ENCODE data around the gene TGIF2. TPM values are rescaled to one million over a fixed set of nuclear protein-coding genes. Genes with fewer than 3 reads are reported as not detected.

TGIF2 gene
- total RNA-seq, 1 experiment from 2014 or later: 81.7 TPM

GRCh38 chr20:36578356-36579041 is 5.1 kb downstream of the TGIF2 start:
- H3K4ac ChIP-seq (ENCODE audit: low read depth, low read length): no peak overlapping the region
- no CpG with 5 or more reads among the region's 15 CpGs for WGBS (ENCODE audit: extremely low coverage, insufficient read length, low lambda C conversion rate)
- DNase-seq: no peak
- H4K20me1 ChIP-seq (ENCODE audit: control insufficient read depth, insufficient read depth, insufficient read length): no peaks in the 10 kb centered on the region
- Mint-ChIP-seq H3K4me1 (peaks cover 24 to 26% of the 10 kb centered on the region in 2 experiments), H3K9me3 (no peaks in the 10 kb centered on the region; a peak in 1 of 5 replicates), H3K27me3 (ENCODE audit: low read depth) (no peaks in the 10 kb centered on the region), H3K27ac (peak overlapping the region in 1 of 3 experiments; percentile 32; a peak in 1 of 7 replicates), H3K36me3 (ENCODE audit: insufficient read depth in 1 of 3, low read depth in 3 of 3) (peaks cover 32 to 50% (median 45%) of the 10 kb centered on the region in 3 experiments), H3K4me3 (no peak overlapping the region)
- no peak overlapping the region for H4K91ac ChIP-seq (ENCODE audit: insufficient read length, low read depth, low read length)
- no peaks in the 10 kb centered on the region for H3K9me3 ChIP-seq (ENCODE audit: control insufficient read depth, low read depth, low read length)
- H2BK15ac ChIP-seq (ENCODE audit: low read depth, low read length): no peak overlapping the region
- no peaks in the 10 kb centered on the region for H3K27me3 ChIP-seq (ENCODE audit: insufficient read depth, low read length)
- H3T11ph ChIP-seq (ENCODE audit: low read length): no peak overlapping the region
- H3K56ac ChIP-seq (ENCODE audit: insufficient read length, low read depth, low read length): no peak overlapping the region
- H2BK120ac ChIP-seq (ENCODE audit: low read depth, low read length, poor library complexity, severe bottlenecking): no peak overlapping the region
- H4K5ac ChIP-seq (ENCODE audit: insufficient read length, low read depth, low read length): no peak overlapping the region
- H3K4me1 ChIP-seq (ENCODE audit: insufficient read depth, low read length): no peaks in the 10 kb centered on the region; the same call in 1 of the 2 replicates
- no peak overlapping the region for H3K27ac ChIP-seq (ENCODE audit: insufficient read length, low read depth, low read length)
- no peak overlapping the region for H2BK20ac ChIP-seq (ENCODE audit: low read depth, low read length, poor library complexity, severe bottlenecking)
- H3K23ac ChIP-seq (ENCODE audit: insufficient read length, low read depth, low read length): no peak overlapping the region
- TF ChIP-seq CTCF (conservative IDR thresholded peaks at IDR 0.05): no peak
- no peak overlapping the region for H4K8ac ChIP-seq (replicated peaks; ENCODE audit: insufficient read length, low read depth, low read length)
- peaks cover 10% of the 10 kb centered on the region for H3K23me2 ChIP-seq (ENCODE audit: insufficient read length, low read depth, low read length, poor library complexity, severe bottlenecking)
- H2AK5ac ChIP-seq (ENCODE audit: insufficient read length, low read length): no peak overlapping the region
- H2AFZ ChIP-seq (ENCODE audit: low read length): no peak overlapping the region
- H3K79me2 ChIP-seq (ENCODE audit: insufficient read depth, low read length): peaks cover 12% of the 10 kb centered on the region; the same call in 1 of the 2 replicates
- H3K79me1 ChIP-seq (ENCODE audit: insufficient read depth, low read depth, low read length, poor library complexity, severe bottlenecking): no peaks in the 10 kb centered on the region
- H3K9ac ChIP-seq (ENCODE audit: extremely low read depth, insufficient read length, low read length): no peak overlapping the region
- H2BK5ac ChIP-seq (ENCODE audit: insufficient read length, low read length): no peak overlapping the region
- no peak overlapping the region for H3K18ac ChIP-seq (ENCODE audit: insufficient read length, low read depth, low read length)
- H3K4me2 ChIP-seq (ENCODE audit: insufficient read depth, insufficient read length, low read length): no peak overlapping the region
- no peak overlapping the region for H3K14ac ChIP-seq (ENCODE audit: insufficient read depth, low read length)
- H2BK12ac ChIP-seq (ENCODE audit: insufficient read length, low read depth, low read length): no peak overlapping the region
